ENCODE data around the gene NSUN6.

NSUN6 gene

DNA sequence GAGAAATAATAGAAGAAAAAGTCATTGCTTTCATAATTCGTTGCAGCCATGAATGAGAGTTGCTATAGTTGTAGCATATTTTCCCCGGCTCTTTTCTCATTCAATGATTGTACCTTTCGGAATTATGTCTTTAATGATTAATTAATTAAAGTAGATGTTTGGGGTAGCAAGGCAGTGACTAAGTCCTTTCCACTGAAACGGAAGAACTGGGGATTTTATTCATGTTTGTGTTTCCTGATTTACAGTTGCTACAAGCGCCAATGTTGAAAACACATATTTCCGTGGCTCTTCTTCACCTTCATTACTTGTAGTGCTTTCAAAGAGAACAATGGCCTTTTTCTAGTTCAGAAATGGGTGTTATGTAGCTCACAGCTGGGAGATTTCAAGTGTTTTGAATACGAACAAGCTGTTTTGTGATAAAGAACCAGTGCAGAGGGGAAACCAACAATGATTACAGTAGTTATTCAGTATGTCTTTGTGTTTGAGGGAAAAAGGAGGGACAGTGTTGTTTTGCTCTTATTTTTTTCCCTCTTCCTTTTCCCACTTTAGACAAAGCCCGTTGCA is 153.5 kb downstream of the NSUN6 start:
- DNase-seq: no peak
